Measurements from ENCODE around the gene GRIA4. TPM values are rescaled to one million over a fixed set of nuclear protein-coding genes. Genes with fewer than 3 reads are reported as not detected.
"Not testable (repeated sequence)": the region's sequence is repeated elsewhere in the genome, so short reads cannot be mapped to it uniquely, and the experiment has no call there.

Gene GRIA4
- total RNA-seq, 1 experiment from 2014 or later: not detected

- DNase-seq (ENCODE audit: low read depth): peak; percentile 11
These were observed 109.4 kb downstream of the GRIA4 start for GRCh38 chr11:105719073-105719822.

GRCh38 chr11:105720096-105720495, 110.2 kb downstream of the GRIA4 start:
- no peak for DNase-seq (ENCODE audit: low read depth)

- no peak for DNase-seq (ENCODE audit: low read depth)
These were observed 113.4 kb downstream of the GRIA4 start for GRCh38 chr11:105723269-105723668.

GRCh38 chr11:105732611-105733010, 122.7 kb downstream of the GRIA4 start:
- DNase-seq (ENCODE audit: low read depth): no peak

GRCh38 chr11:105734426-105734825, 124.6 kb downstream of the GRIA4 start:
- no peak for DNase-seq (ENCODE audit: low read depth)

- DNase-seq (ENCODE audit: low read depth): no peak
These were observed 128.4 kb downstream of the GRIA4 start for GRCh38 chr11:105738251-105738650.

- DNase-seq (ENCODE audit: low read depth): no peak
These were observed 129.3 kb downstream of the GRIA4 start for GRCh38 chr11:105738986-105739795.

- DNase-seq (ENCODE audit: low read depth): no peak
These were observed 130.5 kb downstream of the GRIA4 start for GRCh38 chr11:105740164-105740903.

GRCh38 chr11:105741488-105742020, 131.7 kb downstream of the GRIA4 start:
- DNase-seq (ENCODE audit: low read depth): no peak

GRCh38 chr11:105754260-105754659, 144.4 kb downstream of the GRIA4 start:
- DNase-seq (ENCODE audit: low read depth): no peak

- DNase-seq (ENCODE audit: low read depth): no peak
These were observed 144.8 kb downstream of the GRIA4 start for GRCh38 chr11:105754716-105755115.

GRCh38 chr11:105757107-105757506, 147.2 kb downstream of the GRIA4 start:
- no peak for DNase-seq (ENCODE audit: low read depth)

- no peak for DNase-seq (ENCODE audit: low read depth)
These were observed 153.7 kb downstream of the GRIA4 start for GRCh38 chr11:105763594-105763993.

GRCh38 chr11:105767931-105768330, 158.1 kb downstream of the GRIA4 start:
- DNase-seq (ENCODE audit: low read depth): no peak

GRCh38 chr11:105769627-105770026, 159.8 kb downstream of the GRIA4 start:
- DNase-seq (ENCODE audit: low read depth): no peak

- DNase-seq (ENCODE audit: low read depth): not testable (repeated sequence)
These were observed 163.6 kb downstream of the GRIA4 start for GRCh38 chr11:105773452-105773851.

GRCh38 chr11:105774899-105775298, 165.0 kb downstream of the GRIA4 start:
- no peak for DNase-seq (ENCODE audit: low read depth)

GRCh38 chr11:105780781-105781525, 171.1 kb downstream of the GRIA4 start:
- DNase-seq (ENCODE audit: low read depth): no peak

GRCh38 chr11:105781807-105782206, 171.9 kb downstream of the GRIA4 start:
- DNase-seq (ENCODE audit: low read depth): no peak

GRCh38 chr11:105783216-105783615, 173.3 kb downstream of the GRIA4 start:
- no peak for DNase-seq (ENCODE audit: low read depth)

GRCh38 chr11:105785850-105786249, 176.0 kb downstream of the GRIA4 start:
- DNase-seq (ENCODE audit: low read depth): not testable (repeated sequence)
